Spleen (tissue), 7 donors: ENCODE results near the gene MAP1LC3C.
"Not testable (repeated sequence)": the region's sequence is repeated elsewhere in the genome, so short reads cannot be mapped to it uniquely, and the experiment has no call there.

Source experiments
- POLR2AphosphoS5 ChIP-seq, 3 donors: sonication (generic); formaldehyde crosslinking; IDR thresholded peaks; one replicate each; pipeline ENCODE4 v1.5.1; 2017; ENCODE audit warnings: antibody characterized with exemption in 3 of 3
- TF ChIP-seq, protein P1 (sequence below), 11 experiments: fragments of 200-600 bp in 7 of 11; fragments of 450-650 bp in 4 of 11; sonication (generic) in 4 of 11; IDR thresholded peaks in 8 of 11; conservative IDR thresholded peaks in 3 of 11; 1 replicate in 7 of 11; 2 replicates in 4 of 11; pipeline versions ENCODE4 v1.4.0 to v1.8.0; 2016 to 2021; ENCODE audit warnings: antibody characterized with exemption in 11 of 11, inconsistent platforms in 4 of 11, mild to moderate bottlenecking in 1 of 11
- donor health status: DM: no; HTN: no; CAD: no; lungs with moderate emphysema.
- donor health status: DM: no; HTN: no; CAD: no.
- donor health status: DM: no; HTN: no; CAD: no.

DNA sequence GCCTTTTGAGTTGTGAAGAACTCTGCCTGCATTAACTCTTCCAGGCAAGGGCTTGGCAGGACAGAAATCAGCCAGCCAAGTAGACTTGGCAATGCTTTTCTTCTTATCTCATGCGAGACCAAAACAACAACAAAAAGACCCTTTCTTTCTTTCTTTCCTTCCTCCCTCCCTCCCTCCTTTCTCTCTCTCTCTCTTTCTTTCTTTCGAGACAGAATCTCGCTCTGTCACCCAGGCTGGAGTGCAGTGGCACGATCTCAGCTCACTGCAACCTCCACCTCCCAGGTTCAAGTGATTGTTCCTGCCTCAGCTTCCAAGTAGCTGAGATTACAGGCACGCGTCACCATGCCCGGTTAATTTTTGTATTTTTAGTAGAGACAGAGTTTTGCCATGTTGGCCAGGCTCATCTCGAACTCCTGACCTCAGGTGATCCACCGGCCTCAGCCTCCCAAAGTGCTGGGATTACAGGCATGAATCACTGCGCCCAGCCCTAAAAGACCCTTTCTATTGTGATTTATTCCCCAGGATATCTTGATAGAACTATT, 10.4 kb downstream of the MAP1LC3C start:
- TF ChIP-seq, protein P1, sequence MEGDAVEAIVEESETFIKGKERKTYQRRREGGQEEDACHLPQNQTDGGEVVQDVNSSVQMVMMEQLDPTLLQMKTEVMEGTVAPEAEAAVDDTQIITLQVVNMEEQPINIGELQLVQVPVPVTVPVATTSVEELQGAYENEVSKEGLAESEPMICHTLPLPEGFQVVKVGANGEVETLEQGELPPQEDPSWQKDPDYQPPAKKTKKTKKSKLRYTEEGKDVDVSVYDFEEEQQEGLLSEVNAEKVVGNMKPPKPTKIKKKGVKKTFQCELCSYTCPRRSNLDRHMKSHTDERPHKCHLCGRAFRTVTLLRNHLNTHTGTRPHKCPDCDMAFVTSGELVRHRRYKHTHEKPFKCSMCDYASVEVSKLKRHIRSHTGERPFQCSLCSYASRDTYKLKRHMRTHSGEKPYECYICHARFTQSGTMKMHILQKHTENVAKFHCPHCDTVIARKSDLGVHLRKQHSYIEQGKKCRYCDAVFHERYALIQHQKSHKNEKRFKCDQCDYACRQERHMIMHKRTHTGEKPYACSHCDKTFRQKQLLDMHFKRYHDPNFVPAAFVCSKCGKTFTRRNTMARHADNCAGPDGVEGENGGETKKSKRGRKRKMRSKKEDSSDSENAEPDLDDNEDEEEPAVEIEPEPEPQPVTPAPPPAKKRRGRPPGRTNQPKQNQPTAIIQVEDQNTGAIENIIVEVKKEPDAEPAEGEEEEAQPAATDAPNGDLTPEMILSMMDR (IDR thresholded peaks at IDR 0.05 in 8 of 11, conservative IDR thresholded peaks at IDR 0.05 in 3 of 11) = not testable (repeated sequence)
- not testable (repeated sequence) for TF ChIP-seq POLR2AphosphoS5 (IDR thresholded peaks at IDR 0.05)
